ENCODE results near the gene FAM107B.

The FAM107B gene

GRCh38 chr10:14478201-14478600 is 296.5 kb downstream of the FAM107B start:
- no peak for DNase-seq

DNA sequence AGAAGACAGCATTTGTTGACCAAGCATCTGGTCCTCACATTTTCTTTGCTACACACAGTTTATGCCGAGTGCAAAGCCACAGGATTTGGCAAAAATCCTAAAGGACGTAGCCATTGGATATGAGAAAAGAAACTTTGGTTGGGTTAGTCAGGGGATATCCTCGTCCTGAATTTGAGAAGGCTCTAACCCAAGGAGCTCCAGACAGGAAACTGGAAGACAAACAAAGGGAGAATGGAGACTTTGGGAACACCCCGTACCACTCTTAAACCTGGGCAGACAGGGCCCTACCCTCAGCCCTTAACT is 297.3 kb downstream of the FAM107B start:
- DNase-seq = no peak

DNA sequence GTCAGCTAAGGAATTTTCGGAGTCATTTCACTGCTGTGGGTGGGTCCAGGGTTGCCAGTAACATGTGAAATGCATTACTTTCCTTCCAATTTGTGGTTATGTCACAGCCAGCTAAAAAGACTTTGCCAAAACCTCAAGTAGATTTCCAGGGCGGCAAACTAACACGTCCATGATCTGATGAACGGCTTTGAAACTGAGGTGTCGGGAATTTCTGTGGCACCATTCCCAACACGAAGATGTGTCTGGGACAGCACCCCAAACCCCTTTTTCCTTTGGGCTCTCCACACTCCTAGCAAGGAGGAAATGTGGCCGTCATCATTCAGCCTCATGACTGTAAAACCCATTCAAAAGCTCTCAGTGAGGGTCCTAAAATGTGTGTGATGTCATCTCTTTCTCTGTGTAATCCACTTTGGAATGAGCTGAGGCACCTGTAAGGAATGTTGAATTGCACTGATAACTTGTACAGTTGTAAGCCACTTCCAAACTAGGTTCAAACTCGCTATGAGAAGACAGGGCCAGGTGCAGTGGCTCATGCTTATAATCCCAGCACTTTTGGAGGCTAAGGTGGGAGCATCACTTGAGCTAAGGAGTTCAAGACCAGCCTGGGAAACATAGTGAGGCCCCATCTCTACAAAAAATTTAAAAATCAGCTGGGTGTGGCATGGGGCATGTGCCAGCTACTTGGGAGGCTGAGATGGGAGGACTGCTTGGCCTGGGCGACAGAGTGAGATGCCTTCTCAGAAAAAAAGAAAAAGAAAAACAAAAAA is 297.9 kb downstream of the FAM107B start:
- no peak for DNase-seq

DNA sequence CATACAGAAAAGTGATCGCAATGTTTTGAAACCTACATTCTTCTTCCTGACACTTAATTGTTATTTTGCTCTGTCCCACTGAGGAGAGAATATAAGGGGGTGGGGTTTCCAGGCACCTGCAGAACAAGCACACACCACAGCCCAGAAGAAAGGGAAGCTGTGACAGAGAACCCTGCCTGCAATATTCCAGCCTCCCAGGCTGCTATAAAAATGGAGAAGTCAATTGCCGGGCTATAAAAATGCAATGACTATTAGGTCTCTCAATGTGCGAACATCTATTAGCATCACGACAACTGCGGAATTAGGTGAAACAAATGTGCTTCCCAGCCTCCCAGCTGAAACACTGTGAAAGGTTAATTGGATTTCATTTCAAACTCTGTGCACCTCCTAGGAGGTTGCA is 298.7 kb downstream of the FAM107B start:
- no peak for DNase-seq

- DNase-seq = no peak
These were observed 300.0 kb downstream of the FAM107B start for GRCh38 chr10:14474656-14475055.

GRCh38 chr10:14470920-14471319 is 303.8 kb downstream of the FAM107B start:
- no peak for DNase-seq

- no peak for DNase-seq
These were observed 306.0 kb downstream of the FAM107B start for GRCh38 chr10:14468726-14469125.

All from NCI-H187 (cell line).